ENCODE data around the gene ZBTB8OS.

DNA sequence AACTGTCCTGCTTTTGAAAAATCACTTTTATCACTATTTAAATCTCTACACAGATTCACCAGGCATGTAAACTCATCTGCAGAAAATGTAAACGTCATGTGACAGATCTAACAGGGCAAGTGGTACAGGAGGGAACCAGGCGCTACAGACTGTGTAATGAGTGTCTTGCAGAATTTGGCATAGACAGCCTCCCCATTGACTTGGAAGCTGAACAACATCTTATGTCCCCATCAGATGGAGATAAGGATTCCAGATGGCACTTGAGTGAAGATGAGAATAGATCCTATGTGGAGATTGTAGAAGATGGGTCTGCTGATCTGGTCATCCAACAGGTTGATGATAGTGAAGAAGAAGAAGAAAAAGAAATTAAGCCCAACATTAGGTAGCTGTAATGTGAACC, 50.3 kb downstream of the ZBTB8OS start:
- TF ChIP-seq CTCF (IDR thresholded peaks at IDR 0.05; ENCODE audit: low read depth, low read length, missing input control), result no peak
- no peak for TF ChIP-seq HNF4G (IDR thresholded peaks at IDR 0.05)
- no peak for TF ChIP-seq SP1 (IDR thresholded peaks at IDR 0.05)
- TF ChIP-seq ATF3 (IDR thresholded peaks at IDR 0.05), result no peak
- no peak for TF ChIP-seq REST (IDR thresholded peaks at IDR 0.05)
